H9 (cell line): ENCODE results near the gene UNC5C. TPM values are rescaled to one million over a fixed set of nuclear protein-coding genes. Genes with fewer than 3 reads are reported as not detected.

ENCODE experiments used
- DNase-seq: peaks from one replicate; pipeline ENCODE4 v3.0.0-alpha.2; 2017
- H2AFZ ChIP-seq: one replicate; pipeline ENCODE4 v1.6.1; 2013; ENCODE audit warnings: mild to moderate bottlenecking, low read length, control low read depth, moderate library complexity
- H2AK5ac ChIP-seq: 2 replicates; pipeline ENCODE4 v1.6.1; 2013; ENCODE audit warnings: low read length, control low read depth, mixed read lengths; ENCODE audit not compliant: insufficient read length
- H2BK120ac ChIP-seq: one replicate; pipeline ENCODE4 v1.6.1; 2013; ENCODE audit warnings: low read depth, mild to moderate bottlenecking, low read length, control low read depth, inconsistent platforms; ENCODE audit not compliant: poor library complexity, severe bottlenecking
- H2BK12ac ChIP-seq: 2 replicates; pipeline ENCODE4 v1.6.1; 2013; ENCODE audit warnings: low read length, control low read depth, mixed read lengths, low read depth; ENCODE audit not compliant: insufficient read length
- H2BK15ac ChIP-seq: 2 replicates; pipeline ENCODE4 v1.6.1; 2013; ENCODE audit warnings: low read depth, low read length, control low read depth
- H2BK20ac ChIP-seq: one replicate; pipeline ENCODE4 v1.6.1; 2013; ENCODE audit warnings: low read depth, mild to moderate bottlenecking, low read length, control low read depth, inconsistent platforms; ENCODE audit not compliant: poor library complexity, severe bottlenecking
- H2BK5ac ChIP-seq: 2 replicates; pipeline ENCODE4 v1.6.1; 2013; ENCODE audit warnings: low read length, control low read depth, mixed read lengths; ENCODE audit not compliant: insufficient read length
- H3K14ac ChIP-seq: 2 replicates; pipeline ENCODE4 v1.6.1; 2013; ENCODE audit warnings: low read length, control low read depth; ENCODE audit not compliant: insufficient read depth
- H3K18ac ChIP-seq: 2 replicates; pipeline ENCODE4 v1.6.1; 2013; ENCODE audit warnings: low read depth, mild to moderate bottlenecking, mixed read lengths, low read length, control low read depth; ENCODE audit not compliant: insufficient read length
- H3K23ac ChIP-seq: 2 replicates; pipeline ENCODE4 v1.6.1; 2013; ENCODE audit warnings: low read length, control low read depth, mixed read lengths, low read depth; ENCODE audit not compliant: insufficient read length
- H3K23me2 ChIP-seq: 2 replicates; pipeline ENCODE4 v1.6.1; 2013; ENCODE audit warnings: low read depth, mild to moderate bottlenecking, mixed read lengths, low read length, control low read depth; ENCODE audit not compliant: insufficient read length, poor library complexity, severe bottlenecking
- H3K27ac ChIP-seq: 2 replicates; pipeline ENCODE4 v1.5.1; 2013; ENCODE audit warnings: low read length, control low read depth, mixed read lengths, low read depth; ENCODE audit not compliant: insufficient read length
- H3K27me3 ChIP-seq: 2 replicates; pipeline ENCODE4 v1.6.1; 2013; ENCODE audit warnings: low read length, control low read depth, inconsistent platforms; ENCODE audit not compliant: insufficient read depth
- H3K4ac ChIP-seq: 2 replicates; pipeline ENCODE4 v1.6.1; 2013; ENCODE audit warnings: low read depth, mild to moderate bottlenecking, control low read depth, inconsistent platforms, low read length, moderate library complexity
- H3K4me1 ChIP-seq: 2 replicates; pipeline ENCODE4 v1.6.1; 2013; ENCODE audit warnings: low read length, control low read depth, inconsistent platforms; ENCODE audit not compliant: insufficient read depth
- H3K4me2 ChIP-seq: 2 replicates; pipeline ENCODE4 v1.6.1; 2013; ENCODE audit warnings: low read length, control low read depth, mixed read lengths; ENCODE audit not compliant: insufficient read length, insufficient read depth
- H3K56ac ChIP-seq: 2 replicates; pipeline ENCODE4 v1.6.1; 2013; ENCODE audit warnings: low read depth, mild to moderate bottlenecking, mixed read lengths, low read length, control low read depth; ENCODE audit not compliant: insufficient read length
- H3K79me1 ChIP-seq: 2 replicates; pipeline ENCODE4 v1.6.1; 2013; ENCODE audit warnings: low read depth, mild to moderate bottlenecking, moderate library complexity, low read length, control low read depth, inconsistent platforms; ENCODE audit not compliant: insufficient read depth, poor library complexity, severe bottlenecking
- H3K79me2 ChIP-seq: 2 replicates; pipeline ENCODE4 v1.6.1; 2013; ENCODE audit warnings: low read length, control low read depth, inconsistent platforms; ENCODE audit not compliant: insufficient read depth
- H3K9ac ChIP-seq: 2 replicates; pipeline ENCODE4 v1.6.1; 2013; ENCODE audit warnings: low read length, control low read depth, mixed read lengths; ENCODE audit not compliant: insufficient read length; ENCODE audit errors: extremely low read depth
- H3K9me3 ChIP-seq: one replicate; pipeline ENCODE4 v1.6.1; 2013; ENCODE audit warnings: low read depth, low read length, inconsistent platforms; ENCODE audit not compliant: control insufficient read depth
- H3T11ph ChIP-seq: one replicate; pipeline ENCODE4 v1.6.1; 2013; ENCODE audit warnings: mild to moderate bottlenecking, low read length, control low read depth, inconsistent platforms
- H4K20me1 ChIP-seq: one replicate; pipeline ENCODE4 v1.6.1; 2013; ENCODE audit not compliant: control insufficient read depth, insufficient read length, insufficient read depth
- H4K5ac ChIP-seq: 2 replicates; pipeline ENCODE4 v1.6.1; 2013; ENCODE audit warnings: low read depth, mild to moderate bottlenecking, mixed read lengths, low read length, control low read depth; ENCODE audit not compliant: insufficient read length
- H4K8ac ChIP-seq: replicated peaks from 2 replicates; pipeline ENCODE4 v1.6.1; 2013; ENCODE audit warnings: low read length, control low read depth, mixed read lengths, low read depth; ENCODE audit not compliant: insufficient read length
- H4K91ac ChIP-seq: 2 replicates; pipeline ENCODE4 v1.6.1; 2013; ENCODE audit warnings: low read depth, mild to moderate bottlenecking, moderate library complexity, mixed read lengths, low read length, control low read depth; ENCODE audit not compliant: insufficient read length
- H3K27ac Mint-ChIP-seq, 3 experiments: 2 replicates in 2 of 3; 3 replicates in 1 of 3; pipeline ENCODE4 v1.8.0; 2020 to 2021; ENCODE audit warnings: mixed read lengths in 3 of 3, mild to moderate bottlenecking in 1 of 3, moderate library complexity in 1 of 3
- H3K27me3 Mint-ChIP-seq: 2 replicates; pipeline ENCODE4 v1.8.0; 2021; ENCODE audit warnings: low read depth, mild to moderate bottlenecking, moderate library complexity, mixed read lengths
- H3K36me3 Mint-ChIP-seq, 3 experiments: 2 replicates in 2 of 3; 3 replicates in 1 of 3; pipeline ENCODE4 v1.8.0; 2020 to 2021; ENCODE audit warnings: low read depth in 3 of 3, mixed read lengths in 3 of 3; ENCODE audit not compliant: insufficient read depth in 1 of 3
- H3K4me1 Mint-ChIP-seq, 2 experiments: 2 replicates each; pipeline ENCODE4 v1.8.0; 2020; ENCODE audit warnings: mixed read lengths in 2 of 2
- H3K4me3 Mint-ChIP-seq, 2 experiments: 2 replicates in 1 of 2; 3 replicates in 1 of 2; pipeline ENCODE4 v1.8.0; 2020 to 2021; ENCODE audit warnings: mild to moderate bottlenecking in 2 of 2, mixed read lengths in 2 of 2, moderate library complexity in 1 of 2
- H3K9me3 Mint-ChIP-seq, 2 experiments: 2 replicates in 1 of 2; 3 replicates in 1 of 2; pipeline ENCODE4 v1.8.0; 2020; ENCODE audit warnings: mild to moderate bottlenecking in 2 of 2, mixed read lengths in 2 of 2, moderate library complexity in 1 of 2
- CTCF ChIP-seq: fragments of 200-600 bp; sonication (generic); conservative IDR thresholded peaks from 3 replicates; pipeline ENCODE4 v1.8.0; 2021; ENCODE audit warnings: antibody characterized with exemption, mild to moderate bottlenecking
- WGBS: extraction: QIAGEN DNeasy Blood & Tissue Kit; methylation state at CpG from one replicate; pipeline ENCODE4 v1.1.7; 2013; ENCODE audit warnings: missing lambda C conversion rate, low lambda C conversion rate, mixed read lengths; ENCODE audit not compliant: insufficient read length; ENCODE audit errors: extremely low coverage; 5-methylcytosine and 5-hydroxymethylcytosine counted together
- total RNA-seq: library from RNA; stranded (reverse); gene quantifications from 2 replicates; pipeline ENCODE4 v1.2.1, GENCODE V29; 2021

UNC5C gene
- total RNA-seq, 1 experiment from 2014 or later, result not detected

GRCh38 chr4:95535180-95535579, 13.6 kb downstream of the UNC5C start:
- no peaks in the 10 kb centered on the region for H3K9me3 Mint-ChIP-seq
- no peak overlapping the region for H2BK15ac ChIP-seq
- H3K27ac ChIP-seq, result no peak overlapping the region
- no peak overlapping the region for H3K4me2 ChIP-seq
- H2BK5ac ChIP-seq, result no peak overlapping the region
- no peak overlapping the region for H3K23ac ChIP-seq
- H3K79me2 ChIP-seq, result no peaks in the 10 kb centered on the region
- H3K36me3 Mint-ChIP-seq, result no peaks in the 10 kb centered on the region
- H2BK12ac ChIP-seq, result no peak overlapping the region
- H3K18ac ChIP-seq, result no peak overlapping the region
- H4K20me1 ChIP-seq, result no peaks in the 10 kb centered on the region
- no CpG with 5 or more reads among the region's 4 CpGs for WGBS
- no peak overlapping the region for H4K5ac ChIP-seq
- no peaks in the 10 kb centered on the region for H3K79me1 ChIP-seq
- H4K91ac ChIP-seq, result no peak overlapping the region
- H2BK120ac ChIP-seq, result no peak overlapping the region
- no peaks in the 10 kb centered on the region for H3K4me1 ChIP-seq
- H3T11ph ChIP-seq, result no peak overlapping the region
- no peaks in the 10 kb centered on the region for H3K27me3 ChIP-seq
- H3K9ac ChIP-seq, result no peak overlapping the region
- no peaks in the 10 kb centered on the region for H3K27me3 Mint-ChIP-seq
- no peaks in the 10 kb centered on the region for H3K9me3 ChIP-seq
- H3K23me2 ChIP-seq, result no peaks in the 10 kb centered on the region
- H4K8ac ChIP-seq, result no peak overlapping the region
- no peak for DNase-seq
- H2AK5ac ChIP-seq, result no peak overlapping the region
- H3K14ac ChIP-seq, result no peak overlapping the region
- TF ChIP-seq CTCF, result no peak
- no peak overlapping the region for H2AFZ ChIP-seq
- no peak overlapping the region for H3K4ac ChIP-seq
- no peak overlapping the region for H3K56ac ChIP-seq
- no peak overlapping the region for H3K4me3 Mint-ChIP-seq
- H2BK20ac ChIP-seq, result no peak overlapping the region
- no peak overlapping the region for H3K27ac Mint-ChIP-seq
- H3K4me1 Mint-ChIP-seq, result no peaks in the 10 kb centered on the region
